PC-3 (cell line): ENCODE data around the gene PSMD13. TPM values are rescaled to one million over a fixed set of nuclear protein-coding genes. Genes with fewer than 3 reads are reported as not detected.
A peak's percentile ranks its signal among the peaks of the same experiment; 100 is the strongest.

Source experiments
- ATAC-seq: fragments of 200-7000 bp; cut with Tn5 transposase; 2 replicates; pipeline ENCODE4 v1.9.1; 2020; ENCODE audit warnings: mild to moderate bottlenecking, moderate library complexity
- BruUV-seq: library from RNA; stranded (reverse); fragments of 400-500 nt; replicated peaks from 2 replicates; lab custom pipeline; 2021; lab: Mats Ljungman, UMichigan
- CTCF ChIA-PET: fragments of 300-600 bp; sonication (Branson Sonifier 250); formaldehyde crosslinking; loops from one replicate; lab custom pipeline; 2022; ENCODE audit warnings: antibody characterized with exemption; lab: Charles Lee
- POLR2A ChIA-PET: fragments of 300-600 bp; sonication (Branson Sonifier 250); formaldehyde crosslinking; loops from one replicate; lab custom pipeline; 2022; ENCODE audit warnings: antibody characterized with exemption; ENCODE audit not compliant: unreplicated experiment; lab: Charles Lee
- DNase-seq: peaks from one replicate; pipeline ENCODE4 v3.0.0-alpha.2; 2015
- H2AFZ ChIP-seq: fragments of 300-600 bp; sonication (generic); 2 replicates; pipeline ENCODE4 v1.6.0; 2016; ENCODE audit warnings: antibody characterized with exemption, low read length
- H3F3A ChIP-seq: fragments of 300-600 bp; sonication (generic); one replicate; pipeline ENCODE4 v1.6.0; 2017; ENCODE audit warnings: antibody characterized with exemption, low read length, control low read depth, mild to moderate bottlenecking; ENCODE audit not compliant: unreplicated experiment
- H3K27ac ChIP-seq: fragments of 300-600 bp; sonication (generic); 2 replicates; pipeline ENCODE4 v1.5.1; 2016; ENCODE audit warnings: mild to moderate bottlenecking, low read length
- H3K27me3 ChIP-seq: fragments of 300-600 bp; sonication (generic); 2 replicates; pipeline ENCODE4 v1.6.1; 2016; ENCODE audit warnings: low read length, mixed read lengths
- H3K36me3 ChIP-seq: fragments of 300-600 bp; sonication (generic); 2 replicates; pipeline ENCODE4 v1.6.1; 2016; ENCODE audit warnings: low read depth, mixed run types, low read length, mixed read lengths
- H3K4me1 ChIP-seq: fragments of 300-600 bp; sonication (generic); 2 replicates; pipeline ENCODE4 v1.5.1; 2016; ENCODE audit warnings: low read length; ENCODE audit not compliant: insufficient read depth
- H3K4me2 ChIP-seq: fragments of 300-600 bp; sonication (generic); 2 replicates; pipeline ENCODE4 v1.6.0; 2016; ENCODE audit warnings: low read length
- H3K4me3 ChIP-seq: fragments of 300-600 bp; sonication (generic); 2 replicates; pipeline ENCODE4 v1.5.1; 2016; ENCODE audit warnings: mild to moderate bottlenecking, low read length, mixed read lengths
- H3K79me2 ChIP-seq: fragments of 300-600 bp; sonication (generic); 2 replicates; pipeline ENCODE4 v1.6.1; 2017; ENCODE audit warnings: low read length, mixed read lengths
- H3K9ac ChIP-seq: fragments of 300-600 bp; sonication (generic); 2 replicates; pipeline ENCODE4 v1.6.0; 2016; ENCODE audit warnings: mild to moderate bottlenecking, low read length
- H3K9me2 ChIP-seq: fragments of 300-600 bp; sonication (generic); replicated peaks from 2 replicates; pipeline ENCODE4 v1.6.1; 2016; ENCODE audit warnings: mixed run types, low read length, mixed read lengths
- H3K9me3 ChIP-seq: fragments of 300-600 bp; sonication (generic); 2 replicates; pipeline ENCODE4 v1.6.1; 2016; ENCODE audit warnings: low read length, mixed read lengths
- H4K20me1 ChIP-seq: fragments of 300-600 bp; sonication (generic); 2 replicates; pipeline ENCODE4 v1.6.1; 2016; ENCODE audit warnings: low read length, mixed read lengths
- CTCF ChIP-seq: fragments of 300-600 bp; sonication (generic); conservative IDR thresholded peaks from 2 replicates; pipeline ENCODE4 v1.5.1; 2017; ENCODE audit warnings: antibody characterized with exemption, low read depth, mild to moderate bottlenecking, low read length
- EZH2 ChIP-seq: fragments of 300-600 bp; sonication (generic); IDR thresholded peaks from one replicate; pipeline ENCODE4 v1.6.1; 2017; ENCODE audit warnings: antibody characterized with exemption, mild to moderate bottlenecking, low read length; ENCODE audit not compliant: unreplicated experiment
- EZH2phosphoT487 ChIP-seq: fragments of 300-600 bp; sonication (generic); IDR thresholded peaks from 2 replicates; pipeline ENCODE4 v1.6.1; 2018; ENCODE audit warnings: mild to moderate bottlenecking, antibody characterized with exemption, low read length, borderline replicate concordance
- intact Hi-C: fragments of 100-400 bp; cut with micrococcal nuclease; formaldehyde crosslinking; loops from 2 replicates; pipeline ENCODE4 v1.9.0; 2023
- total RNA-seq: library from RNA; depleted of rRNA; stranded (reverse); fragments of >200 nt; gene quantifications from 2 replicates; pipeline ENCODE4 v1.2.3, GENCODE V29; 2014

The PSMD13 gene
- total RNA-seq, 1 experiment from 2014 or later: 255 TPM

GRCh38 chr11:206526-207207 lies 30.1 kb upstream of the PSMD13 start:
- H3K27me3 ChIP-seq: no peaks in the 10 kb centered on the region
- peak overlapping the region; percentile 98 for H3K27ac ChIP-seq
- peak overlapping the region; percentile 91 for H3K4me3 ChIP-seq
- no peaks in the 10 kb centered on the region for H3F3A ChIP-seq
- peaks cover 23% of the 10 kb centered on the region for H3K4me1 ChIP-seq
- peak overlapping the region; percentile 97 for H3K4me2 ChIP-seq
- peaks cover 61% of the 10 kb centered on the region for H3K79me2 ChIP-seq
- ChIA-PET POLR2A (interaction anchor here (0.5 to 1.0 kb wide), 5 partner anchors 9 to 61 kb away, joined by 3 to 6 read pairs (median 3); no protein-coding TSS in a partner anchor), CTCF (interaction anchor here (0.7 kb wide), 1 partner anchor 10 kb away, joined by 3 read pairs; no protein-coding TSS in a partner anchor)
- H3K9ac ChIP-seq: peak overlapping the region; percentile 98
- no peak for ATAC-seq
- H4K20me1 ChIP-seq: no peaks in the 10 kb centered on the region
- H3K9me3 ChIP-seq: no peaks in the 10 kb centered on the region
- peaks cover 27% of the 10 kb centered on the region; the same call in 1 of the 2 replicates for H3K36me3 ChIP-seq
- TF ChIP-seq EZH2: no peak
- TF ChIP-seq CTCF: no peak
- TF ChIP-seq EZH2phosphoT487: no peak
- TSS peak; percentile 22 for BruUV-seq
- intact Hi-C loops: loop anchor here (1.0 kb wide), 1 partner anchor 30 kb away; the partner anchor contains the start of genes PSMD13 and SIRT3
- no peak overlapping the region; the same call in 1 of the 2 replicates for H2AFZ ChIP-seq
- no peak for DNase-seq
- no peaks in the 10 kb centered on the region for H3K9me2 ChIP-seq

GRCh38 chr11:207208-207862 lies 29.4 kb upstream of the PSMD13 start, which contains the start of the genes BET1L and RIC8A:
BET1L (minus strand) TSS chr11:207399; CDS start chr11:207321, 78 bp downstream.
RIC8A (plus strand) TSS chr11:207708; CDS start chr11:208855, 1,147 bp downstream.
- TF ChIP-seq EZH2phosphoT487 (no peak), CTCF (no peak), EZH2 (no peak)
- Histone ChIP-seq H3F3A (no peaks in the 10 kb centered on the region), H3K27me3 (no peaks in the 10 kb centered on the region), H2AFZ (peak within 1 kb of the TSS; percentile 74), H3K27ac (peak within 1 kb of the TSS; percentile 98), H3K9me3 (no peaks in the 10 kb centered on the region), H3K4me3 (peak within 1 kb of the TSS; percentile 91), H4K20me1 (no peaks in the 10 kb centered on the region), H3K36me3 (peaks cover 33% of the 10 kb centered on the region), H3K9me2 (no peaks in the 10 kb centered on the region), H3K4me2 (peak within 1 kb of the TSS; percentile 97), H3K4me1 (peaks cover 23% of the 10 kb centered on the region), H3K9ac (peak within 1 kb of the TSS; percentile 98), H3K79me2 (peaks cover 61% of the 10 kb centered on the region)
- ATAC-seq (peak; percentile 65), DNase-seq (peak; percentile 94)
- no TSS peak for BruUV-seq
- intact Hi-C loops: loop anchor here (1.0 kb wide), 1 partner anchor 29 kb away; the partner anchor contains the start of genes PSMD13 and SIRT3
- ChIA-PET CTCF (interaction anchor here (0.7 kb wide), 1 partner anchor 9 kb away, joined by 3 read pairs; no protein-coding TSS in a partner anchor), POLR2A (interaction anchor here (0.5 to 1.0 kb wide), 6 partner anchors 9 to 299 kb away, joined by 3 to 8 read pairs (median 4); no protein-coding TSS in a partner anchor)
